GM18519 (cell line): ENCODE measurements around the gene SATB2.

Experiments
- ATAC-seq: cut with Tn5 transposase; IDR thresholded peaks from one replicate; pipeline ENCODE4 v1.9.1; 2021; ENCODE audit warnings: mild to moderate bottlenecking, moderate library complexity; ENCODE audit not compliant: unreplicated experiment, low FRiP score

SATB2 gene

GRCh38 chr2:199278099-199278498 lies 179.6 kb downstream of the SATB2 start:
- no peak for ATAC-seq

GRCh38 chr2:199273042-199273511 lies 184.7 kb downstream of the SATB2 start:
- ATAC-seq, result no peak

- no peak for ATAC-seq
Measured at GRCh38 chr2:199261936-199262335, 195.8 kb downstream of the SATB2 start.

GRCh38 chr2:199261239-199261638 lies 196.5 kb downstream of the SATB2 start:
- no peak for ATAC-seq

GRCh38 chr2:199259671-199260070 lies 198.1 kb downstream of the SATB2 start:
- ATAC-seq, result no peak

GRCh38 chr2:199258291-199258690 lies 199.4 kb downstream of the SATB2 start:
- no peak for ATAC-seq

- no peak for ATAC-seq
Measured at GRCh38 chr2:199257261-199258224, 200.2 kb downstream of the SATB2 start.

- ATAC-seq, result no peak
Measured at GRCh38 chr2:199230091-199230490, 227.6 kb downstream of the SATB2 start.

GRCh38 chr2:199228887-199229819 lies 228.6 kb downstream of the SATB2 start:
- peak; percentile 55 for ATAC-seq

- no peak for ATAC-seq
Measured at GRCh38 chr2:199223791-199224190, 233.9 kb downstream of the SATB2 start.

GRCh38 chr2:199220920-199221319 lies 236.8 kb downstream of the SATB2 start:
- ATAC-seq, result no peak

GRCh38 chr2:199219551-199219950 lies 238.2 kb downstream of the SATB2 start:
- no peak for ATAC-seq
